ENCODE results near the gene SPOCD1.

Gene SPOCD1

DNA sequence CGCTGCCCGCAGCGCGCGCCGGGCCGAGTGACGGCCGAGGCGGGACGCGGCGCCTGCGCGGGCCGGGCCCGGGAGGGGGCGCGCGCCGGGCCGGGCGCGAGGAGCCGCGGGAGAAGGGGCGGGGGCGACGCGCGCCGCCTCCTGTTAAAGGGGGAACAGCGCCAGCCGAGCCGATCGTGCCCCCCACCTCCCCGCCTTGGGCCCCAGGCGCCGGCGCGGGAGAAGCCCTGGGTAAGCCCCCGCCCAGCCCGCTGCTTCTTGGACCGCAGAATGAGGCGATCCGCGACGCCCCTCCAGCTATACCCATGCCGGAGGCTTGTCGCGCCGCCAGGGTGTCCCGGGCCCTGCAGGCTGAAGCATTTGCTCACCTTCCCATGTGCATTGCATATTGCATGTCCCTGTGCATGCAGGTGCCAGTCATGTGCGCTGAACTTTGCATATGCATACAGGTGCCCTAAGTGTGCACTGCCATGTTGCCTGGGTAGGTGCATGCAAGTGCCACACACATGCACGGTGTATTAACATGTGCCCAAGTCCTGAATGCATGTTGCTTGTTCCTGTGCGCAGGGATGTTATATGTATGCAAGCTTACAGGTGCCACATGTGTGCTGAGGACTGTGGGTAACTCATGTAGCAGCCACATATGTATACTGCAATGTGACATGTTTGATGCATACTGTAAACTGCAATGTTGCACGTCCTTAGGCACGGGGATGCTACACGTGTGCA is 51.3 kb downstream of the SPOCD1 start, which contains the start of gene ADGRB2:
ADGRB2 (minus strand) TSS at position 29 of the 729 bp plus-strand sequence. CDS start 7,119 bp downstream, outside the sequence.
- peak within 1 kb of the TSS; percentile 51 to 57 for H3K4me3 ChIP-seq (replicated peaks in 1 of 2; ENCODE audit: low read depth in 2 of 2, low read length in 2 of 2)
- DNase-seq (ENCODE audit: low read depth in 2 of 2): no peak
- TF ChIP-seq, protein P1, sequence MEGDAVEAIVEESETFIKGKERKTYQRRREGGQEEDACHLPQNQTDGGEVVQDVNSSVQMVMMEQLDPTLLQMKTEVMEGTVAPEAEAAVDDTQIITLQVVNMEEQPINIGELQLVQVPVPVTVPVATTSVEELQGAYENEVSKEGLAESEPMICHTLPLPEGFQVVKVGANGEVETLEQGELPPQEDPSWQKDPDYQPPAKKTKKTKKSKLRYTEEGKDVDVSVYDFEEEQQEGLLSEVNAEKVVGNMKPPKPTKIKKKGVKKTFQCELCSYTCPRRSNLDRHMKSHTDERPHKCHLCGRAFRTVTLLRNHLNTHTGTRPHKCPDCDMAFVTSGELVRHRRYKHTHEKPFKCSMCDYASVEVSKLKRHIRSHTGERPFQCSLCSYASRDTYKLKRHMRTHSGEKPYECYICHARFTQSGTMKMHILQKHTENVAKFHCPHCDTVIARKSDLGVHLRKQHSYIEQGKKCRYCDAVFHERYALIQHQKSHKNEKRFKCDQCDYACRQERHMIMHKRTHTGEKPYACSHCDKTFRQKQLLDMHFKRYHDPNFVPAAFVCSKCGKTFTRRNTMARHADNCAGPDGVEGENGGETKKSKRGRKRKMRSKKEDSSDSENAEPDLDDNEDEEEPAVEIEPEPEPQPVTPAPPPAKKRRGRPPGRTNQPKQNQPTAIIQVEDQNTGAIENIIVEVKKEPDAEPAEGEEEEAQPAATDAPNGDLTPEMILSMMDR (IDR thresholded peaks at IDR 0.05; ENCODE audit: low read depth, low read length): no peak

DNA sequence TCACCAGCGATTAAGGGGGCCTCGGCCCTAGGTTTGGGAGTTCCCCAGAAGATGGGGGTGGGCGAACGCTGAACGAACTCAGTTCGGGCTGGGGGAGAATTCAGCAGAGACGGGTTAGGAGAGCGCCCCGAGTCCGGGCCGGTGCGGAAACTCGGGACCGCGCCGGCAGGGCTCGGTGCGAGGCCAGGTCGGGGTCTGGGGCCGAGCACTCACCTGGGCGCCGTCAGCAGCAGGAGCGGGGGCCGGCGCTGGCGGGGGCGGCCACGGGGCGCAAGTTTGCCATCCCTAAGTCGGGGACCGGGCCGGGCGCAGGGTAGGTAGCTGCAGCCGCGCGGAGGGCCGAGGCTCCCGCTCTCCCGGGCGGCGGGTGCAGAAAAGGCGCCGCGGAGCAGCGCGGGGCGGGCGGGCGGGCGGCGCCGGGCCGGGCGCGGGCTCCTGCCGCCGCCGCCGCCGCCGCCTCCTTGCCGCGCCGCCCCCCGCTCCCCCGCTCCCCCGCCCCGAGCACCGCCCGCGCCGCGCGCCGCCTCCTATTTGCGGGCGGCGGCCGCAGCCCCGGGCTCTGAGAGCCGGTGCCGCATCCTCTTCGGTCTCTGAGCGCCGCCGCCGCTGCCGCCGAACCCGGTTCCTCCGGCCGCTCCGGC is 52.0 kb downstream of the SPOCD1 start:
- no peak for DNase-seq (ENCODE audit: low read depth in 2 of 2)
- TF ChIP-seq, protein P1 (IDR thresholded peaks at IDR 0.05; ENCODE audit: low read depth, low read length): no peak
- peak overlapping the region; percentile 51 to 57 for H3K4me3 ChIP-seq (replicated peaks in 1 of 2; ENCODE audit: low read depth in 2 of 2, low read length in 2 of 2)

DNA sequence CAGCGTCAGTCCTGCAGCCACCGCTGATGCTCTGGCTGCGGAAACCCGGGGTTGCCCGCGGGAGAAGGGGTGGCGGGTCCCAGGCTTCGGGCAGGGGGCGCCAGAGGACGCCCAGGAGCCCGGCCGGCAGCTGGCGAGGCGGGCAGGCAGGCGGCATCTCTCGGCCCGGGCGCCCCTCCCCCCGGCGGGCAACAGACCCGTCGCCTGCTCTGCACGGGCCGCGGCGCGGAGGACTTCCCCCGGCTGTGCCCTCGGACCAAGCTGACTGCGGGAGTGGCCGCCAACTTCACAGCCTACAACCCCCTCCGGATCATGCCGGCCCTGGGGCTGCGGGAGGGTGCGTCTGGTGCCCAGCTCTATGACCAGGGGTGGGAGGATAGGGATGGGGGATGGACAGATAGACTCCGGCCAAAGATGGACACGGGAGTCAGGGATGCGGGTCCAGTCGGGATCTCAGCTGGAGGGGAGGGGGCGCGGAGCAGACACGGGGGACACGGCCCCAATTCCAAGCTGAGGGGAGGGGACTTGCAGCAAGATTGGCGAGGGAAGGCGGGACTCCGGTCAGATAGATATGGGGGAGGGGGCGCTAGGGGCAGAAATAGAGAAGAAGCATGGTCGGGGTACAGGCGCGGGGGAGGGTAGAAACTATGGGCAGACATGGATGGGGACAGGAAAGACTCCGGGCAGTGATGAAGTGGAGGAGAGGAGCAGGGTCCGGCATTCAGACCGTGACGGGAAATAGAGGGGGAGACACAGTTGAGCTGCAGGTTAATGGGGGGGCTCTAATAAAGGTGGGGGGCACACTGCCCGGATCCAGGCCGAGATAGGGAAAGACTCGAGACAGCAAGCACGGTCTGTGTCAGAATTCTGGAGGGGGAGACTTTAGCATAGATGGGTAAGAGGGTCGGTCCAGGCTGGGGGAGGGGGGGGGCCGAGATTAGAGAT is 52.8 kb downstream of the SPOCD1 start:
- H3K4me3 ChIP-seq (replicated peaks in 1 of 2; ENCODE audit: low read depth in 2 of 2, low read length in 2 of 2): peak overlapping the region; percentile 51 to 57
- TF ChIP-seq, protein P1 (IDR thresholded peaks at IDR 0.05; ENCODE audit: low read depth, low read length): peak; percentile 24
- peak in 1 of 2 donors; percentile 55 for DNase-seq (ENCODE audit: low read depth in 2 of 2)

DNA sequence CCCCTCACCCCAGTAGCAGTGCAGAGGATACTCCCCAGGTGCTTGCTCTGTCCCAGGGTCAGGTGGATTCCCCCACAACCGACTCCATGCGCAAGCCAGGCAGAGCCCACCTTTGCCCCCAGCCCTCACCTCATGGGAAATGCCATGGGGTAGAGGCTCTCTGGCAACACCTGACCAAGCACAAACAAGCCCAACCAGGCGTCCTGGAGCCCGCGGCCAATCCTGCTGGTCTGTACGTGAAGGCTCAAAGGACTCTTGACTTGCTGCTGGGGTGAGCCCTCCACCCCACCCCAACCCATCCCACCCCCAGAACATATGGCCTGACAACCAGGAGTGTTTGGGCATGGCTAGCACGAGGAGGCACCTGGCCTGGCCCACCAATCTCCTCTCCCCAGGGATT is 53.5 kb downstream of the SPOCD1 start:
- TF ChIP-seq, protein P1 (IDR thresholded peaks at IDR 0.05; ENCODE audit: low read depth, low read length): no peak
- DNase-seq (ENCODE audit: low read depth in 2 of 2): no peak
- no peak overlapping the region for H3K4me3 ChIP-seq (replicated peaks in 1 of 2; ENCODE audit: low read depth in 2 of 2, low read length in 2 of 2)

DNA sequence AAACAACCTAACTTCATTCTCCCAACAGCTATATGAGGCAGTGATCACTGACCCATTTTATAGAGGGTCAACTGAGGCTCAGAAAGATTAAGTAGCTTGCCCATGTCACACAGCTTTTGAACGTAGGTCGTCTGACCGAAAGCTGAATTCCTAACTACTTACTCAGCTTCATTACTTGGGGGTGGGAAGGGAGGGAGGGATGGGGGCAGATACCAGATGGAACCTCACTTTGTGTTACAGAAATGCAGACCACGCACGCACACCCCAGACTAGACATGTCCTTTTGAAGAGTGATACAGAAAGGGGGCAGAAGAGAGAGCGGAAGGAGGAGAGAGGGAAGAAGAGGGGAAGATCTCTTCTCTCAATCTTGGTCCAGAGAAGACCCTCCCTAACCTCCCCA is 53.9 kb downstream of the SPOCD1 start:
- no peak overlapping the region for H3K4me3 ChIP-seq (replicated peaks in 1 of 2; ENCODE audit: low read depth in 2 of 2, low read length in 2 of 2)
- DNase-seq (ENCODE audit: low read depth in 2 of 2): peak; percentile 45 to 50
- TF ChIP-seq, protein P1 (IDR thresholded peaks at IDR 0.05; ENCODE audit: low read depth, low read length): no peak

Data from cardiac fibroblast (primary cell).